Activated naive CD8-positive, alpha-beta T cell treated with anti-CD3 and anti-CD28 coated beads, Interleukin-2, amount 10 ng/mL, durations not matched to agents 7 days and 5 days (primary cell): ENCODE results near the gene BAK1. TPM values are rescaled to one million over a fixed set of nuclear protein-coding genes. Genes with fewer than 3 reads are reported as not detected.

Experiments
- total RNA-seq, 2 experiments: library from RNA; stranded (reverse); gene quantifications; one replicate each; pipeline ENCODE4 v1.2.3, GENCODE V29; 2021

Gene BAK1
- total RNA-seq, 2 experiments from 2014 or later = 48.0 to 48.1 TPM

Other genes starting within 250 kb of the BAK1 start
- gene KIFC1, start 188.5 kb downstream of the BAK1 start, total RNA-seq = 100 to 1,000 TPM; 117 to 127 TPM
- gene PHF1, start 169.3 kb downstream of the BAK1 start, total RNA-seq = 100 to 1,000 TPM in 1 of 2 experiments, 10 to 100 TPM in 1; 98.3 to 105 TPM
- 100 to 1,000 TPM; 202 to 209 TPM for gene CUTA, start 162.2 kb downstream of the BAK1 start, total RNA-seq
- gene SYNGAP1, start 160.2 kb downstream of the BAK1 start, total RNA-seq = 10 to 100 TPM; 53.3 to 60.1 TPM
- gene ZBTB9, start 125.7 kb downstream of the BAK1 start, total RNA-seq = 1 to 10 TPM; 9.1 to 9.8 TPM
- 10 to 100 TPM; 61.4 to 61.8 TPM for gene ITPR3, start 41.0 kb upstream of the BAK1 start, total RNA-seq
- 10 to 100 TPM; 60.9 to 64.0 TPM for gene UQCC2, start 131.4 kb upstream of the BAK1 start, total RNA-seq
- not detected for gene IP6K3, start 166.6 kb upstream of the BAK1 start, total RNA-seq
- gene LEMD2, start 208.9 kb upstream of the BAK1 start, total RNA-seq = 10 to 100 TPM; 83.9 to 84.7 TPM
- gene MLN, start 223.7 kb upstream of the BAK1 start, total RNA-seq = not detected